IPS-18a (cell line): ENCODE measurements around the gene ARID3A.

Source experiments
- H3K27ac ChIP-seq: one replicate; pipeline ENCODE4 v1.5.1; 2013; ENCODE audit warnings: low read length
- H3K27me3 ChIP-seq: one replicate; pipeline ENCODE4 v1.6.1; 2013; ENCODE audit warnings: mild to moderate bottlenecking, low read length; ENCODE audit not compliant: control insufficient read depth, insufficient read depth
- H3K36me3 ChIP-seq: one replicate; pipeline ENCODE4 v1.6.1; 2013; ENCODE audit warnings: low read depth, low read length; ENCODE audit not compliant: control insufficient read depth
- H3K4me1 ChIP-seq: one replicate; pipeline ENCODE4 v1.6.1; 2013; ENCODE audit warnings: low read depth, low read length; ENCODE audit not compliant: control insufficient read depth
- H3K4me3 ChIP-seq: one replicate; pipeline ENCODE4 v1.5.1; 2013; ENCODE audit warnings: low read length
- H3K9ac ChIP-seq: one replicate; pipeline ENCODE4 v1.6.1; 2013; ENCODE audit warnings: mild to moderate bottlenecking, low read length, moderate library complexity
- H3K9me3 ChIP-seq: one replicate; pipeline ENCODE4 v1.6.1; 2013; ENCODE audit warnings: low read depth, low read length; ENCODE audit not compliant: control insufficient read depth

The ARID3A gene

GRCh38 chr19:1009981-1010538 lies 84.2 kb downstream of the ARID3A start:
- H3K4me3 ChIP-seq: no peak overlapping the region
- no peak overlapping the region for H3K27ac ChIP-seq
- peaks cover 12% of the 10 kb centered on the region for H3K36me3 ChIP-seq
- H3K9ac ChIP-seq: no peak overlapping the region
- H3K4me1 ChIP-seq: no peaks in the 10 kb centered on the region
- H3K27me3 ChIP-seq: no peaks in the 10 kb centered on the region
- H3K9me3 ChIP-seq: no peaks in the 10 kb centered on the region

GRCh38 chr19:1010586-1011510 lies 85.0 kb downstream of the ARID3A start:
- Histone ChIP-seq H3K27ac (no peak overlapping the region), H3K36me3 (peaks cover 12% of the 10 kb centered on the region), H3K27me3 (no peaks in the 10 kb centered on the region), H3K9me3 (no peaks in the 10 kb centered on the region), H3K4me1 (no peaks in the 10 kb centered on the region), H3K9ac (no peak overlapping the region), H3K4me3 (no peak overlapping the region)

GRCh38 chr19:1011831-1012333 lies 86.0 kb downstream of the ARID3A start:
- Histone ChIP-seq H3K4me1 (peaks cover 6% of the 10 kb centered on the region), H3K4me3 (no peak overlapping the region), H3K36me3 (peaks cover 12% of the 10 kb centered on the region), H3K27me3 (no peaks in the 10 kb centered on the region), H3K9me3 (no peaks in the 10 kb centered on the region), H3K9ac (no peak overlapping the region), H3K27ac (no peak overlapping the region)

DNA sequence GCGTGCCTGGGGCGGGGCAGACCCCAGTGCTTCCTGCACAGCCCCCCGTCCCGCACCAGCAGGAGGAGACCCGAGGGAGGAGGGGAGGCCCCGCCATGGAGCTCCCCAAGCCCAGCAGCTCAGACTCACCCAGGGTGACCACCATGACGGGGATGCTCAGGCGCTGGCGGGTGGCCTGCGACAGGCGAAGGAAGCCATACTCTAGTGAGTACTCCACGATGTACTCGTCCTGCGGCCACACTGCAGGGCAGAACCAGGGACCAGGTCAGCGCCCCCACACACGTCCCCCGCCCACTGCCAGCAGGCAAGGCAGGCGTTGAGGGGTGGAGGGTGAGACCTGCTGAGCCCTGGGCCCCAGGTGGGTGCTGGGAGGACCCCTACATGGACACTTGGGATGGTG lies 86.5 kb downstream of the ARID3A start:
- H3K9me3 ChIP-seq: no peaks in the 10 kb centered on the region
- peaks cover 12% of the 10 kb centered on the region for H3K36me3 ChIP-seq
- H3K27me3 ChIP-seq: no peaks in the 10 kb centered on the region
- H3K9ac ChIP-seq: no peak overlapping the region
- H3K27ac ChIP-seq: no peak overlapping the region
- H3K4me3 ChIP-seq: no peak overlapping the region
- H3K4me1 ChIP-seq: peaks cover 6% of the 10 kb centered on the region

GRCh38 chr19:1013218-1013617 lies 87.4 kb downstream of the ARID3A start:
- H3K9ac ChIP-seq: no peak overlapping the region

DNA sequence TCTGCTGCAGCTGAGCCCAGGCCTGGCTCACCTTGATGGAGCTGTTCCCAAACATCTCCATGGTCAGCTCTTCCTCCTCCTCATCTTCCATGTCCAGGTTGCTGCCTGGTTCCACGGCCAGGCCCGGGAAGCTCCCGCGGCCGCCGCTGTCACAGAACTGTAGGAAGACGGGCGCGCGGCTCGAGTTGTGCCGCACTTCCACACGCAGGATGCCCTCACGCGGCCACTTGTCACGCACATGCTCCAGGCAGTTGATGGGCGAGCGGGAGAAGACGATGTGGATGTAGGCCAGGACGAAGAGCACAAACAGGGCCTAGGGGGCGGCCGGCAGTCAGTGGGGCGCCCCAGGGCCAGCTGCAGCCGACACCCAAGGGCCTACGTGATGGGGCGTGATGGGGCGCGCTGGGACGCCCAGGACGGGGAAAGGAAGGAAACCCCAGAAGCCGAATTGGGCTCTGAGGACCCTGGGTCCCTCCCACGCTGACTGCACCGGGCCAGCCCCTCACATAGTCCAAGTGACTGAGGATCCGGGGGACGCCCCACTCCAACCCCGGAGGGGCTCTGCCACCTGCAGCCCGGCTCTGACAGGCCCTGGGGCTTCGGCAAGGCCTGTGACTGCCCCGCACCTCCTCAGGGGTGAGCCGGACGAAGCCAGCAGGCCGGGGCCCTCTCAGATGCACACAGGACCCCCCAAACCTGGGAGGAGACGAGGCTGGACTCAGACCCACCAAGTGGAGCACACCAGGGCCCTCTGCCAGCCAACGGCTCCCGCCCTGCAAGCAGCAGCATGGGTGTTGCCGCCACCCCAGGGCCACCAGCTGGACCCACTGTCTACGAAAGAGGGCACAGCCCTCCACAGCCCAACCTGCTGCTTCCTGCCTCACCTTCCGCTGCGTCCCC lies 88.6 kb downstream of the ARID3A start:
- Histone ChIP-seq H3K9ac (no peak overlapping the region), H3K4me3 (no peak overlapping the region), H3K27ac (no peak overlapping the region), H3K27me3 (no peaks in the 10 kb centered on the region), H3K36me3 (peaks cover 12% of the 10 kb centered on the region), H3K9me3 (no peaks in the 10 kb centered on the region), H3K4me1 (peaks cover 6% of the 10 kb centered on the region)

More at GRCh38 chr19:1013218-1013617, 87.4 kb downstream of the ARID3A start:
- peaks cover 6% of the 10 kb centered on the region for H3K4me1 ChIP-seq
- peaks cover 12% of the 10 kb centered on the region for H3K36me3 ChIP-seq
- H3K27me3 ChIP-seq: no peaks in the 10 kb centered on the region
- H3K9me3 ChIP-seq: no peaks in the 10 kb centered on the region
- no peak overlapping the region for H3K4me3 ChIP-seq
- no peak overlapping the region for H3K27ac ChIP-seq

GRCh38 chr19:1015061-1015781 lies 89.4 kb downstream of the ARID3A start:
- H3K9me3 ChIP-seq: no peaks in the 10 kb centered on the region
- H3K36me3 ChIP-seq: peaks cover 9% of the 10 kb centered on the region
- peaks cover 6% of the 10 kb centered on the region for H3K4me1 ChIP-seq
- no peak overlapping the region for H3K4me3 ChIP-seq
- no peak overlapping the region for H3K27ac ChIP-seq
- H3K9ac ChIP-seq: no peak overlapping the region
- H3K27me3 ChIP-seq: no peaks in the 10 kb centered on the region

DNA sequence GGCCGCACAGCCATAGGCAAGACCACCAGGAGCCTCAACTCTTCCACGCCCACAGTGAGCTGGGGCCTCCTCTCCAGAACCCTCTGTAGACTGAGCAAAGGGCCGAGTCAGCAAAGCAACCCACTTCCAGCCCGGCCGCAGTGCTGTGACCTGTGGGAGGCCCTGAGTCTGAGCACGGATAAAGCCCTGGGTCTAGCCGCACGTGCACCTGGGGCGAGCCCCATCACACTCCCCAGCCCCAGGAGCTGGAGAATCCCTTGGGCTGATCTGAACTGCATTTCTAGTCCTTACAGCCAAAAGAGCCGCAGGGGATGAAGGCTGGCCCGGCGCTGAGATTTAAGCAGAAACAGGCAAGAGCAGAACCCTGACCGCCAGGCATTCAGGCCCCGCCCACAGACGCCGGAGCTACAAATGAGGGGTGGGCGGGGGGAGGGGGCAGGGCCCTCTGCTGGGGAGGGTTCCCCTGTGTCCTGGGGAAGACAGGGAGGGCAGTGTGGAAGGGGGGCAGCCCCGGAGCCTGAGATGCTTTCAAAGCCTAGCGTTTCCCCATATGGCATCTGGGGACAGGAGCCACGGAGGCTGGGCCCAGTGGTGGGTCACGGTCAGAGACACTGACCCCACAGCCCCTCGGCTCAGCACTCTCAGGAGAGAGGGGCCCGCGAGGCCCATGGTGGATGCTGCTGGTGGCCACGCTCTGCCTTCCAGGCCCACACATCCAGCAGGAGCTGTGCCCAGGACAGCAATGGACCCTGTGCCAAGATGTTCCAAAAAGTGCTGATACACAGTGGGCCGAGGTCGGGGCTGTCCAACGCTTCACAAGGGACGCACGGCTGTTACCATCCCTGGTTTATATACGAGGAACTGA lies 90.2 kb downstream of the ARID3A start:
- Histone ChIP-seq H3K9me3 (no peaks in the 10 kb centered on the region), H3K36me3 (peaks cover 9% of the 10 kb centered on the region)

DNA sequence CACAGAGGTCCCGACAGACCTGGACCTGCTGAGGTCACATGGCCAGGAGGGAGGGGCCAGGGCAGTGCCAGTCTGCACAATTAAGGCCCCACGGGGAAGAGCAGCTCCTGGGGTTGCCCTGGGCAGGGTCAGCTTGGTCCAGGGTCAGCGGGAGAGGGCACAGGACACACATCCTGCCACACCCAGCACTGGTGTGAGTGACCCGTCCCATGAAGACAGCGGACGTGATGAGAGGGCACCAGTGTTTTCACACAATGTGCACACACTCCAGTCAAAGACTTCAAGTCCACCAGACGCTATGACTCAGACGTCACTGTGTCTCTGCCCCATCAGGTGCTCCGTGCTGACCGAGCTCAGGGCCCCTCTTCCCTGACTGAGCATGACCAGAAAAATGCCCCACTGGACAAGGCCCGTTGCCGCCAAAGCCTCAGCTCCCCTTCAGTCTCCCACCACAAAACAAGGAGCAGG lies 90.8 kb downstream of the ARID3A start:
- no peak overlapping the region for H3K4me3 ChIP-seq
- peaks cover 6% of the 10 kb centered on the region for H3K4me1 ChIP-seq
- no peaks in the 10 kb centered on the region for H3K9me3 ChIP-seq
- no peak overlapping the region for H3K9ac ChIP-seq
- H3K27ac ChIP-seq: no peak overlapping the region
- peaks cover 9% of the 10 kb centered on the region for H3K36me3 ChIP-seq
- no peaks in the 10 kb centered on the region for H3K27me3 ChIP-seq

More for the DNA sequence above, 90.2 kb downstream of the ARID3A start:
- H3K4me1 ChIP-seq: peaks cover 6% of the 10 kb centered on the region
- no peaks in the 10 kb centered on the region for H3K27me3 ChIP-seq
- no peak overlapping the region for H3K27ac ChIP-seq
- no peak overlapping the region for H3K9ac ChIP-seq
- no peak overlapping the region for H3K4me3 ChIP-seq
